Left ventricle myocardium inferior (tissue), 1 donor: ENCODE results near the gene FAS. TPM values are rescaled to one million over a fixed set of nuclear protein-coding genes. Genes with fewer than 3 reads are reported as not detected.

ENCODE experiments used
- DNase-seq: peaks from one replicate; pipeline ENCODE4 v3.0.0-alpha.2; 2020
- H3K27ac ChIP-seq: fragments of 200-600 bp; replicated peaks from 2 replicates; pipeline ENCODE4 v1.8.0; 2021
- H3K27me3 ChIP-seq: fragments of 200-600 bp; 2 replicates; pipeline ENCODE4 v1.8.0; 2021; ENCODE audit warnings: low read depth
- H3K36me3 ChIP-seq: fragments of 200-600 bp; 2 replicates; pipeline ENCODE4 v1.8.0; 2021
- H3K4me1 ChIP-seq: fragments of 200-600 bp; 2 replicates; pipeline ENCODE4 v1.8.0; 2021
- H3K4me3 ChIP-seq: fragments of 200-600 bp; 2 replicates; pipeline ENCODE4 v1.8.0; 2021; ENCODE audit warnings: mild to moderate bottlenecking, moderate library complexity
- H3K9me3 ChIP-seq: fragments of 200-600 bp; replicated peaks from 2 replicates; pipeline ENCODE4 v1.8.0; 2021
- CTCF ChIP-seq: fragments of 200-600 bp; IDR thresholded peaks from 2 replicates; pipeline ENCODE4 v1.8.0; 2021; ENCODE audit warnings: antibody characterized with exemption, mild to moderate bottlenecking, borderline replicate concordance
- intact Hi-C: fragments of 100-400 bp; cut with micrococcal nuclease; formaldehyde crosslinking; loops from one replicate; pipeline ENCODE4 v1.11.0; 2022
- total RNA-seq: library from RNA; stranded (reverse); fragmentation: NEBNext Ultra II Directional; extraction: Animal tissue kit (Norgen Biotek cat#: 25700); gene quantifications from one replicate; pipeline ENCODE4 v1.2.1, GENCODE V29; 2021
- donor health status: DM: no; HTN: yes; CAD: no; lungs with severe emphysema.

FAS gene
- total RNA-seq, 1 donor from 2014 or later = 3.7 TPM

- intact Hi-C loops = no loop called here
- Histone ChIP-seq H3K36me3 (no peaks in the 10 kb centered on the region), H3K27ac (peak overlapping the region; percentile 77), H3K27me3 (no peaks in the 10 kb centered on the region), H3K9me3 (no peaks in the 10 kb centered on the region), H3K4me1 (peaks cover 71% of the 10 kb centered on the region), H3K4me3 (no peak overlapping the region)
- no peak for TF ChIP-seq CTCF
- DNase-seq = no peak
Observed at GRCh38 chr10:88979153-88979562, 11.4 kb upstream of the FAS start.

- Histone ChIP-seq H3K27ac (peak overlapping the region; percentile 77), H3K27me3 (no peaks in the 10 kb centered on the region), H3K36me3 (no peaks in the 10 kb centered on the region), H3K9me3 (no peaks in the 10 kb centered on the region), H3K4me3 (no peak overlapping the region), H3K4me1 (peaks cover 69% of the 10 kb centered on the region)
- intact Hi-C loops = no loop called here
- no peak for TF ChIP-seq CTCF
- no peak for DNase-seq
Observed at GRCh38 chr10:88979603-88980002, 11.0 kb upstream of the FAS start.

- Histone ChIP-seq H3K4me3 (no peak overlapping the region), H3K4me1 (peaks cover 68% of the 10 kb centered on the region), H3K27me3 (no peaks in the 10 kb centered on the region), H3K27ac (peak overlapping the region; percentile 77), H3K36me3 (no peaks in the 10 kb centered on the region), H3K9me3 (no peaks in the 10 kb centered on the region)
- no peak for DNase-seq
- no peak for TF ChIP-seq CTCF
- intact Hi-C loops = no loop called here
Observed at GRCh38 chr10:88980247-88980646, 10.4 kb upstream of the FAS start.

- no peaks in the 10 kb centered on the region for H3K9me3 ChIP-seq
- no peak for TF ChIP-seq CTCF
- H3K27ac ChIP-seq = peak overlapping the region; percentile 77
- no peak for DNase-seq
- intact Hi-C loops = no loop called here
- H3K4me3 ChIP-seq = no peak overlapping the region
- H3K4me1 ChIP-seq = peaks cover 68% of the 10 kb centered on the region
- no peaks in the 10 kb centered on the region for H3K36me3 ChIP-seq
- no peaks in the 10 kb centered on the region for H3K27me3 ChIP-seq
Observed at GRCh38 chr10:88980800-88981199, 9.8 kb upstream of the FAS start.

GRCh38 chr10:88981435-88981834 lies 9.2 kb upstream of the FAS start:
- DNase-seq = no peak
- H3K9me3 ChIP-seq = no peaks in the 10 kb centered on the region
- peaks cover 70% of the 10 kb centered on the region for H3K4me1 ChIP-seq
- H3K27me3 ChIP-seq = no peaks in the 10 kb centered on the region
- H3K36me3 ChIP-seq = no peaks in the 10 kb centered on the region
- H3K27ac ChIP-seq = peak overlapping the region; percentile 77
- intact Hi-C loops = no loop called here
- TF ChIP-seq CTCF = no peak
- H3K4me3 ChIP-seq = no peak overlapping the region

GRCh38 chr10:88982366-88982765 lies 8.2 kb upstream of the FAS start:
- peaks cover 73% of the 10 kb centered on the region for H3K4me1 ChIP-seq
- no peaks in the 10 kb centered on the region for H3K27me3 ChIP-seq
- H3K4me3 ChIP-seq = no peak overlapping the region
- H3K9me3 ChIP-seq = no peaks in the 10 kb centered on the region
- no peaks in the 10 kb centered on the region for H3K36me3 ChIP-seq
- no peak for DNase-seq
- H3K27ac ChIP-seq = peak overlapping the region; percentile 77
- intact Hi-C loops = no loop called here
- no peak for TF ChIP-seq CTCF
